Activated naive CD8-positive, alpha-beta T cell (primary cell): ENCODE measurements around the gene HCN1.
A peak's percentile ranks its signal among the peaks of the same experiment; 100 is the strongest.

Experiments
- H3K27ac Mint-ChIP-seq: one replicate; pipeline ENCODE4 v1.8.0; 2021; ENCODE audit warnings: mixed read lengths
- H3K27me3 Mint-ChIP-seq: one replicate; pipeline ENCODE4 v1.8.0; 2021; ENCODE audit warnings: mixed read lengths
- H3K36me3 Mint-ChIP-seq: one replicate; pipeline ENCODE4 v1.8.0; 2021; ENCODE audit warnings: mixed read lengths
- H3K4me1 Mint-ChIP-seq: one replicate; pipeline ENCODE4 v1.8.0; 2021; ENCODE audit warnings: low read depth, mixed read lengths
- H3K4me3 Mint-ChIP-seq: one replicate; pipeline ENCODE4 v1.8.0; 2021; ENCODE audit warnings: mild to moderate bottlenecking, mixed read lengths
- H3K9me3 Mint-ChIP-seq: one replicate; pipeline ENCODE4 v1.8.0; 2021; ENCODE audit warnings: low read depth, mixed read lengths

Gene HCN1

DNA sequence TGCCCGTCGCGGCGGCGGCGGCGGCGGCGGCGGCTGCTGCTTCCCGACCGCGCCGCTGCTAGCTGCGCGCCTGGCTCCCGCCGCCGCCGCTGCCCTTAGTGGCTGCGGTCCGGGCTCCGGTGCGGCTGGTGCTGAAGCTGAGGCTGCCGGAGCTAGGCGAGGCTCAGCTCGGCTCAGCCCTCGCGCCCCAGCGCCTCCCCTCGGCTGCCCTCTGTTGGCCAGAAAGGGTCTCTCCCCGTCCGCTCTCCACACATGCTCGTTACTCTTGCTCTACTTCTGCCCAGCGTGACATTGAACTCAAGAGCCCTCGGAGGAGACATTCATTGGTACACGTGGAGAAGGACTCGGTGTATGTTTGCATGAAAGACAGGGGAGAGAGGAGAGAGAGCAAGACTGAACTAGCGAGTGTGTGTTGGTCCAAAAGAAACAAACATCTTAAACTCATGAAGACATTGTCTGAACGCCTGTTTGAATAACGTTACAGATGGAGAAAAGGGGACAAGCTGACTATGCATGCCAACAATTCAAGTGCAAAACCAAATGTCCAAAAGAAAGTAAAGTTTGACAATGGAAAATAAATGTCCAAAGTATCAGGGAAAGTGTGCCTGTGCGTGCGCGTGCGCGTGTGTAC is at the start of gene HCN1:
Gene HCN1, minus strand, starts transcription at position 175 of the 631 bp plus-strand sequence.
- peaks cover 5% of the 10 kb centered on the region for H3K4me1 Mint-ChIP-seq
- H3K27me3 Mint-ChIP-seq = peaks cover 24% of the 10 kb centered on the region
- H3K27ac Mint-ChIP-seq = no peak within 1 kb of the TSS
- H3K4me3 Mint-ChIP-seq = peak within 1 kb of the TSS; percentile 25
- H3K9me3 Mint-ChIP-seq = no peaks in the 10 kb centered on the region
- H3K36me3 Mint-ChIP-seq = peaks cover 6% of the 10 kb centered on the region

DNA sequence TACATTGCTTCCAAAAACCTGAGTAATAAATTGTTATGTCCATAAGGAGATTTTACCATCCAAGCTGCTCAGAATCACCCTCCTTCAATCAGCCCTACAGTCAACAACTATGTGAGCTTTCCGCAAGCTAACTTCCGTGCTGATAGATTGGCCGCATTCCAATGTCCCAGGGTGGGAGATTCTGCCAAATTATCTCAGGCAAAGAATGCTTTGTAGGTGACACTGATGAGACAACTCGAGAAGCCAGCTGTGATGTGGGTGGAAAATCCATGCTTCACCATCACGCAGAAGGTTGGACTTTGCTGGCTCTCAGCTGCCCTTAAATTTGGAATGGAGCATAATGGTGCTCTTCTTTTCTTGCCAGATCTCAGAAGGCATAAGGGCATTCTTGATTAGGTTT is 44.9 kb upstream of the HCN1 start:
- no peaks in the 10 kb centered on the region for H3K27me3 Mint-ChIP-seq
- H3K4me3 Mint-ChIP-seq = no peak overlapping the region
- no peak overlapping the region for H3K27ac Mint-ChIP-seq
- no peaks in the 10 kb centered on the region for H3K4me1 Mint-ChIP-seq
- H3K36me3 Mint-ChIP-seq = no peaks in the 10 kb centered on the region
- H3K9me3 Mint-ChIP-seq = peaks cover 11% of the 10 kb centered on the region

DNA sequence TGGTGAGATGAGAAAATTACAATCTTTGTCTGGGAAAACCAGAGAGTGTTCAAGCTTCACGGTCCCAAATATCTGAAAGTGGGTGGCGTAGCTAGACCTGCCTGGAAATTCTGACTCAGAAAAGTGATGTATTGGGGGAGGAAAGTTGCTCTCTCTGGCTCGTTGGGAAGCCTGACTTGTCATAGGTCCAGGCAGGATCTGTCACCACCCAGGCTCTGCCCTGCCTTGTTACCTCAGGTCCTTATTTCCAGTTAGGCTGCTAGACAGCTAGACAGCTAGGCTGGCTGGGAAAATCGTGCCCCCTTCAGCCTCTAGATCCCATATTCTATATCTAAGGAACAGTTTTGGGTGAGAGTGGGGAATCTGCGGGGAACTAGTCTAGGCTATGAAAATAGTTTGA is 41.0 kb upstream of the HCN1 start:
- no peaks in the 10 kb centered on the region for H3K36me3 Mint-ChIP-seq
- H3K9me3 Mint-ChIP-seq = peaks cover 11% of the 10 kb centered on the region
- H3K4me1 Mint-ChIP-seq = no peaks in the 10 kb centered on the region
- no peak overlapping the region for H3K27ac Mint-ChIP-seq
- H3K27me3 Mint-ChIP-seq = no peaks in the 10 kb centered on the region
- no peak overlapping the region for H3K4me3 Mint-ChIP-seq

DNA sequence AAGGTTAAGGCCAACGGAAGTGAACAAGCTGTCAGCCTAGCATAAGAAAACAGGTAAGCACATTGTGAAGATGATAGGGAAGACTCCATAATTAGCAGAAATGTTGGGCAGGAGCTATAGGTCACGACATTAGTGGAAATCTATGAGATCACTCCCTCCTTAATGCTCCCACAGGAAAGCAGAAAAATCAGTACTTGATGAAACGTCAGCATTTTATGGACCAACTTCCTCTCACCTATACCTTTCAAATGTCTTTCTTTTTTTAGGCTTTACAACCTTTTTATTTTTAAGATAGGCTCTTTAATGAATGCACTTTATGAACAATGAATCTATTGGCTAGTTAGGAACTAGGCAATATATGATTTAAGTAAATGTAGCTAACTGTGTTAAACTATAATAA is 29.4 kb upstream of the HCN1 start:
- Mint-ChIP-seq H3K9me3 (peaks cover 27% of the 10 kb centered on the region), H3K27me3 (no peaks in the 10 kb centered on the region), H3K27ac (no peak overlapping the region), H3K36me3 (no peaks in the 10 kb centered on the region), H3K4me3 (no peak overlapping the region), H3K4me1 (no peaks in the 10 kb centered on the region)

DNA sequence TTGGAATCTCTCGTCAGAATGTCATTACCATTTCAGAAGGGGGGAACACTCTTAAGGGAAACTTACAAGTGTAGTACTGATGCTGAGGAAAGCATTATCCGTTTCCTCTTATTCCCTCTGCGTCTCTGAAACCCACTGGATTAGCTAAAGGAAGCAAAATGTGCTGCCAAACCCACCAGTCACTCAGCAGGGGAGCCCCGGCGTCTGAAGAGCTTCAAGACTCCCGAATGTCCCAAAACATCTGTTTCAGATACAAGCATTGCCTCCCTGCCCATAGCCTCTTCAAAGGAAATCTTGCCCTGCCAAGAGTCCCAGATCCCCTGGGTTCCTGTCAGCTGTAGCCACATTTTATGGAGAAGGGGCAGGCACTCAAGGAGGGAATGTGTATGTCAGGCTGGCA is 1.0 kb upstream of the HCN1 start:
- no peaks in the 10 kb centered on the region for H3K9me3 Mint-ChIP-seq
- H3K4me1 Mint-ChIP-seq = peaks cover 5% of the 10 kb centered on the region
- peaks cover 6% of the 10 kb centered on the region for H3K36me3 Mint-ChIP-seq
- H3K27me3 Mint-ChIP-seq = peaks cover 24% of the 10 kb centered on the region
- H3K4me3 Mint-ChIP-seq = no peak overlapping the region
- no peak overlapping the region for H3K27ac Mint-ChIP-seq

DNA sequence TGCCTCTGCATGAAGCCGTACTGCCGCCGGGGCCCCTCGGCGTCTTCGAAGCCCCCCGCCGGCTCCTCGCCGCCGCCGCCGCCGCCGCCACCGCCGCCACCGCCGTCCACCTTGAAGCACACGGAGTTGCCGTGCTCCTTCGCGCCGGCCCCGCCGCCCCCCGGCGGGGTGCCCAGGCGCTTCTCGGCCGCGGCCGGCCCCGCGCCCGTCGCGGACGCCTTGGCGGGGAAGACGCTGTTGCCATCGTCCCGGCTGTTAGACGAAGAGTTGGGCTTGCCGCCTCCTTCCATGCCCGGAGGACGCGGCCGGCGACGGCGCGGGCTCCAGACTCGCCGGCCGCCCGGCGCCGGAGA is 400 bp downstream of the HCN1 start:
- Mint-ChIP-seq H3K27me3 (peaks cover 24% of the 10 kb centered on the region), H3K9me3 (no peaks in the 10 kb centered on the region), H3K27ac (no peak overlapping the region), H3K36me3 (peaks cover 6% of the 10 kb centered on the region), H3K4me1 (peaks cover 5% of the 10 kb centered on the region), H3K4me3 (no peak overlapping the region)

DNA sequence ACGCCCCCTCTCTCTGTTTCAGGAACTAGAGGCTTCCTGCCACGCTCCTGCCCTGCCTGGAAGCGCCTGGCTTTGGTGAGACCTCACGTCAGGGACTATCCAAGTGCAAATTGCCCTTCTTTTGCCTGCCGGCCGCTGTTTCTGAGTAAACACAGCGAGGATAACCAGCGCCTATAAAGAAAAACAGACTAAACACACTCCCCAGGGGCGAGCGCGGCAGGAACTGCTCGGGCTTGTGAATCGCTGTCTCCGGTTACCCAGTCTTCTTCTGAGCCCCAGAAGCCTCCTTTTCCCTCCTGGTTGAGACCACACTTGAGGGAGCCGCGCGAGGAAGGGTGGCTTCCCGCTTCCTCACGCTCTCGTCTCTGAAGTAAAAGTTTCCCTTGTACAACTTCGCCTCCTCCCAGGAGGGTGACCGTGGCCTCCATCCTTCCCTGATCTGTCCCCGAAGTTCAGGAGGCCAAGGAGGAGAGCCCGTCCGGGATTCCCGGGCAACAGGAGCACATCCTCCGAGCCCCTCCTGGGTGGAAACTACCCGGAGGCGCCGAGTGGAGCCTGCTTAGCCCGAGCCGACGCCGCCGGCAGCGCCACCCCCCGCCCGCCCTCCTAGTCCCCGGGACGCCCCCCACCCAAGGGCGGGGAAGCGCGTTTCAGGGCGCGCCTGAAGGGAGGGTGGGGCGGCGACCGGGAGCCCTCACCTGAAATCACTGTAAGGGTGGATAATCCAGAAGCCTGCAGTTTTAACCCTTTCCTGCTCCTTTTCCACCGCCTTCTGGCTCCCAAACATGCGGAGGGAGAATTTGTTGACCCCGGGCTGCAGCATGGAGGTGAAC is 993 bp downstream of the HCN1 start:
- H3K27me3 Mint-ChIP-seq = peaks cover 24% of the 10 kb centered on the region
- no peaks in the 10 kb centered on the region for H3K9me3 Mint-ChIP-seq
- H3K4me1 Mint-ChIP-seq = peaks cover 5% of the 10 kb centered on the region
- H3K4me3 Mint-ChIP-seq = no peak overlapping the region
- H3K27ac Mint-ChIP-seq = no peak overlapping the region
- peaks cover 6% of the 10 kb centered on the region for H3K36me3 Mint-ChIP-seq

DNA sequence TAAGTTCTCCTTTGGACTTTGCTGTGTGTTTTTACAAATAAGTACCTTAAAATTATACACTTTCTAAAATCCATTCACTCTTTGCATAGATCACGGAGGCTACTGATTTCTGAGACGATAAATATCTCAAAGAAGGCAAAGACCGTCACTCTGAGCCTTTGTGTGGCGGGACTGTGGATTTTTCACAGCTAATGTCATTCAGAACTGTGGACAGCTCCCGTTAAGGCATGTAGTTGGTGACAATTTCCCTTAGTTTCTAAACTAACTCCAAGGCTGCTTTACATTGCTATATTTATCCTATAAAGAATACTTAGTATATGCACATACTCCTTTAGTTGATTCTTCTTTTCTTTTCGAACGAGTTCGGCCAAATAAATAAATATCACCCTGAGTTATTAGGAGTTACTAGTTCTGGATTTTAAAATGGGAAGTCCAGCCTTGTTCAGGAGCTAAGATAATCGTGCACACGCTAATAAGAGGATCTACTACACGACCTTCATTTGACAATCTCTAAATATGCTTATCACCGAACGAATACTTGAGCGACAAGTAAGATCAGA is 1.8 kb downstream of the HCN1 start:
- Mint-ChIP-seq H3K36me3 (peaks cover 6% of the 10 kb centered on the region), H3K4me3 (no peak overlapping the region), H3K27me3 (peaks cover 24% of the 10 kb centered on the region), H3K4me1 (peaks cover 5% of the 10 kb centered on the region), H3K9me3 (peaks cover 5% of the 10 kb centered on the region), H3K27ac (no peak overlapping the region)

DNA sequence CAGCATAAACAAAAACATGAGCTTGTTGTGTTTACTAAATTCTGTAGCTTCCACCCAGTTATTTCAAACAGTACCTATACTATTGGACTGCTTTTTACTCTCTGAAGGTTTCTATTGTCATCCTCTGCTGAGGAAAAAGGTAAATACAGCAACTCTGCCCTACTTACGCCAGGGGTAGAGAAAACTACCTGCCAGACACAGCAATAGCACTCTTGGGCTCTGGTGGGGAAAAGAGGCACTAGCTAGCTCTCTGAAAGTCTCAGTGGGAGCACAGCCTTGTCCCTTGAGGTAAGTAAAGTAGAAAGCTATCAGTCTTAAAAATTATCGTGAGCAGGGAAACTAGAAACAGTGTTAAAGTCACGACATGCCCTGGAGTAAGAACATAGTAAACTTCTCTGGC is 3.7 kb downstream of the HCN1 start:
- Mint-ChIP-seq H3K9me3 (peaks cover 10% of the 10 kb centered on the region), H3K27ac (no peak overlapping the region), H3K36me3 (peaks cover 6% of the 10 kb centered on the region), H3K4me1 (peaks cover 5% of the 10 kb centered on the region), H3K4me3 (no peak overlapping the region), H3K27me3 (peaks cover 21% of the 10 kb centered on the region)

DNA sequence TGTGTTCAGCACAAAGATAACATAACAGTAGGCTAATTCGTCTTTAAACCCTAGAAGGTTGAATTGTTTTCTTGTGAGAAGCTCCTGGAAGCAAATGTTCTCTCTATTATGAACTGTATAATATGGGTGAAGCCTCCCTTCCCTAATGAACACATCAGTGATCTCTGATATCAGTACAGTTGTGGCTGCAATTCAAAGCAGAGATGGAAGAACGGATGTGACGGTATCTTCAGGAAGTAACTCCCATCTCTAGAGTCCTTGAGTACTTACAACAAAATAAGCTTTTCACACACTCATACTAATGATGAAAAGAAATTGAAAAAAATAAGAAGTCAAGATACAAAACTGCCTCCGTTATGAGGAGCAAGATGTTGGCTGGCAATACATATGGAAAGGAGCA is 4.5 kb downstream of the HCN1 start:
- Mint-ChIP-seq H3K27ac (no peak overlapping the region), H3K4me1 (peaks cover 5% of the 10 kb centered on the region), H3K4me3 (no peak overlapping the region), H3K36me3 (peaks cover 6% of the 10 kb centered on the region), H3K9me3 (peaks cover 10% of the 10 kb centered on the region), H3K27me3 (peaks cover 15% of the 10 kb centered on the region)

DNA sequence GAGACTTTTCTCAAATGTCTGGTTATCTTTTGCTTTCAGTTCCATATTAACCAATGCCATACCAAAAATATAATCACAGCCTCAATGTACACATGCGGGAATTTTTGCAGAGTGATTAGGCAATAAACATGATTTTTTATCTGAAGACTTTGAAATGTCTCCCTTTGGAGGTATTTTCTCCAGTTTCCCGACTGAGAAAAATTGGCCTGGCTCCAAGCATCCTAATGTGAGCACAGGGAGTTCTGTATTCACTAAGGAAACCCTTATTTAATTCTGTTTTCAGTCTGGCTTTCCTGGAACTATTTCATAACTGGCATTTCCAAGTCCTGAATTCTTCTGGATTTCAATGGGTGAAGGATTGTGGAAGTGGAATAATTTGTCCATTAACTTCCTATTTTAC is 8.5 kb downstream of the HCN1 start:
- Mint-ChIP-seq H3K4me3 (no peak overlapping the region), H3K27ac (no peak overlapping the region), H3K36me3 (no peaks in the 10 kb centered on the region), H3K27me3 (no peaks in the 10 kb centered on the region), H3K9me3 (peaks cover 14% of the 10 kb centered on the region), H3K4me1 (no peaks in the 10 kb centered on the region)

DNA sequence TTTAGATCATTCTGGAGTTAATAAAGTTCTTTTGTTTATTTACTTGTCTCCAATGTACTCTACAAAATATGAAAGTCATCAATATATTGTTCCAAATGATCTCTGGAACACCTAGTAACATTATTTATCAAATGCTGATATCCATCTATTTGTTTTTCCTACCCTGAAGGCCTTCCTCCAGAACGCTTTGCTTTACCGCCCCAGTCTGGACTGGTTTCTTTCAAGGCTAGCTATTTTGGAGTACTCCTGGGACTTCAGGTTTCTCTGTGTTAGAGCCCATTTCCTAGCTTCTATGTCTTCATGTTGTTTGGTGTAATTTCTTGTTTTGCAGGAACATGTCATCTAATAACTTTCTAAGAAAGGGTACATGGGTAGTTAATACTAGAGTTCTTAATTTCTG is 9.6 kb downstream of the HCN1 start:
- Mint-ChIP-seq H3K36me3 (no peaks in the 10 kb centered on the region), H3K27ac (no peak overlapping the region), H3K27me3 (no peaks in the 10 kb centered on the region), H3K9me3 (peaks cover 14% of the 10 kb centered on the region), H3K4me3 (no peak overlapping the region), H3K4me1 (no peaks in the 10 kb centered on the region)

DNA sequence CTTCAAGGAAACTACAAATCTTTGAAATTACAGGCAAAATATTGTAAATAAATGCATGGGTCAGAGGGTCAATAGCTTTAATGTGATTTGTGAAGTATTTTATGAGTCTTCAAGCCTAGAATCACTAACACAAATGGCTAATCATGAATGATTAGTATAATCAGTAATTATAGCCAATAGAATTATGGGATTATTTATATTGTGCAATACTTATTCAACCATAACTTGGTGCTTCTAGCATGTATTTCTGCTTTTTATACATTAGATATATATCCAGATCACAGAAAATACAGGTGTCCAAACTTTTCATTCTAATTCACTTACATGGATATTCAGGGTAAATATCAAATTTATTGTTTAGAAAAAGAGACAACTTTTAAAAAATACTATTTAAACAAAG is 12.1 kb downstream of the HCN1 start:
- Mint-ChIP-seq H3K4me3 (no peak overlapping the region), H3K27ac (no peak overlapping the region)

DNA sequence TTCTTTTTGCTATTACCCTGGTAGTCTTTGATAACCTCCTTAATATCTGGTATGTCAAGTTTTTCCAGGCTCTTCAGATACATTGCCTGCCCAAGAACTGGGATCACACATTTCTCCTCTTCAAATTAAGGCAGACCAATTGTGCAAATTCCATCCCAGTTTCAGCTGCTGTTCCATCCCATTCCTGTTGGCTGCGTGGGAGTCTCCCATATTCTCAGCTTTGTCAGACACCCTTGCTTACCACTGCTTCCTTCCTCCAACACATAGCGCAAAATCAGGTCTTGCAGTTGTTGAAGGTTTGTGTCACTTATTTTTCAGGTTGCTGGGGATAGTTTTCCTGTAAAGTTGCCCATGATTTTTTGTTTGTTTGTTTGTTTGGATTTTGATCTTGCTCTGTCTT is 15.2 kb downstream of the HCN1 start:
- no peaks in the 10 kb centered on the region for H3K27me3 Mint-ChIP-seq
- H3K4me1 Mint-ChIP-seq = no peaks in the 10 kb centered on the region
- no peaks in the 10 kb centered on the region for H3K9me3 Mint-ChIP-seq
- no peak overlapping the region for H3K27ac Mint-ChIP-seq
- no peaks in the 10 kb centered on the region for H3K36me3 Mint-ChIP-seq
- H3K4me3 Mint-ChIP-seq = no peak overlapping the region

More for the DNA sequence above, 12.1 kb downstream of the HCN1 start:
- Mint-ChIP-seq H3K4me1 (no peaks in the 10 kb centered on the region), H3K9me3 (peaks cover 7% of the 10 kb centered on the region), H3K27me3 (no peaks in the 10 kb centered on the region), H3K36me3 (no peaks in the 10 kb centered on the region)

DNA sequence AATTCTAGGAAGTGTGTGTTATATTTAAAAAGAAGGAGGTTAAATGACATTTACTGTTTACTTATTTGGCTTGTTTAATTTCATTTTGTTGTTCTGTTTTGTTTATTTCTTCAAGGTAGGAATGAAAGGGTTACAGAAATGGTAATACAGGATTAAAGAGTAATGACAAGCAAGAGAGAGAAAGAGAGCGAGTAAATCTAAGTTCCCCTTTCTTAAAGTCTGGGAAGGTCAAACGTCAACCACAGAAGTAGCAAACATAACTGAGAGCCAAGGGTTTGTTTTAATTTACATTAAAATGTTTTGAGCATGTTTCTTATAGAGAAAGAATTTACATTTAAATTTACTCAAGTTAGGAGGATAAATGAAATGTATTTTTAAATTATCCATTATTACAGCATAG is 18.7 kb downstream of the HCN1 start:
- Mint-ChIP-seq H3K4me3 (no peak overlapping the region), H3K27ac (no peak overlapping the region), H3K36me3 (no peaks in the 10 kb centered on the region), H3K27me3 (no peaks in the 10 kb centered on the region), H3K4me1 (no peaks in the 10 kb centered on the region), H3K9me3 (no peaks in the 10 kb centered on the region)
